Endothelial cell of umbilical vein (primary cell): ENCODE measurements around the gene TRPM7. TPM values are rescaled to one million over a fixed set of nuclear protein-coding genes. Genes with fewer than 3 reads are reported as not detected.

Experiments used
- BruUV-seq: library from RNA; stranded (reverse); fragments of 400-500 nt; replicated peaks from 2 replicates; lab custom pipeline; 2021; lab: Mats Ljungman, UMichigan
- CTCF ChIA-PET: fragments of 300-600, 350-600 bp; sonication (Branson Sonifier 250); formaldehyde crosslinking; loops from one replicate; lab custom pipeline; 2021; ENCODE audit warnings: antibody characterized with exemption, inconsistent platforms; lab: Charles Lee
- POLR2A ChIA-PET: fragments of 300-600, 350-600 bp; sonication (Branson Sonifier 250); formaldehyde crosslinking; loops from one replicate; lab custom pipeline; 2021; ENCODE audit warnings: antibody characterized with exemption, inconsistent platforms; lab: Charles Lee
- DNase-seq: peaks from one replicate; pipeline ENCODE4 v3.0.0-alpha.2; 2011; ENCODE audit warnings: low read depth, low spot score
- FAIRE-seq: peaks from 2 replicates; lab custom pipeline; 2011; peaks lifted over from hg19 to GRCh38; lab: Jason Lieb, UNC
- H2AFZ ChIP-seq: 2 replicates; pipeline ENCODE4 v1.6.0; 2012; ENCODE audit warnings: low read depth, low read length, control low read depth, inconsistent platforms
- H3K27ac ChIP-seq: 2 replicates; pipeline ENCODE4 v1.5.1; 2011; ENCODE audit warnings: low read depth, mild to moderate bottlenecking, control low read depth, low read length, moderate library complexity; ENCODE audit not compliant: insufficient read depth
- H3K27me3 ChIP-seq, 2 experiments: 2 replicates each; pipeline versions ENCODE4 v1.6.0 to v1.6.1; 2011; ENCODE audit warnings: low read length in 2 of 2, mixed read lengths in 1 of 2; ENCODE audit not compliant: control insufficient read depth in 2 of 2, insufficient read depth in 2 of 2
- H3K36me3 ChIP-seq, 2 experiments: 2 replicates in 1 of 2; 3 replicates in 1 of 2; pipeline ENCODE4 v1.5.1; 2011; ENCODE audit warnings: low read length in 2 of 2, mild to moderate bottlenecking in 1 of 2, moderate library complexity in 1 of 2; ENCODE audit not compliant: control insufficient read depth in 2 of 2, insufficient read depth in 2 of 2; ENCODE audit errors: extremely low read depth in 1 of 2
- H3K4me1 ChIP-seq: 3 replicates; pipeline ENCODE4 v1.5.1; 2011; ENCODE audit warnings: mild to moderate bottlenecking, low read length; ENCODE audit not compliant: control insufficient read depth, insufficient read depth; ENCODE audit errors: extremely low read depth
- H3K4me2 ChIP-seq: 2 replicates; pipeline ENCODE4 v1.6.1; 2011; ENCODE audit warnings: low read length, control low read depth, mixed read lengths; ENCODE audit not compliant: insufficient read depth
- H3K4me3 ChIP-seq, 3 experiments: fragments of 200-600 bp in 1 of 3; sonication (generic), shearing (Covaris generic) in 1 of 3; replicated peaks in 1 of 3; 2 replicates each; pipeline ENCODE4 v1.5.1; 2011 to 2016; ENCODE audit warnings: control low read depth in 3 of 3, low read length in 3 of 3, mild to moderate bottlenecking in 2 of 3, inconsistent platforms in 1 of 3, low read depth in 1 of 3, moderate library complexity in 1 of 3; ENCODE audit not compliant: insufficient read depth in 1 of 3
- H3K79me2 ChIP-seq: 2 replicates; pipeline ENCODE4 v1.6.0; 2012; ENCODE audit warnings: low read length, inconsistent platforms; ENCODE audit not compliant: control insufficient read depth, insufficient read depth
- H3K9ac ChIP-seq: replicated peaks from 2 replicates; pipeline ENCODE3; 2011; ENCODE audit warnings: low read length, control low read depth; ENCODE audit not compliant: insufficient read depth; ENCODE audit errors: extremely low read depth
- H3K9me1 ChIP-seq: replicated peaks from 3 replicates; pipeline ENCODE4 v1.6.0; 2011; ENCODE audit warnings: mild to moderate bottlenecking, low read length; ENCODE audit not compliant: control insufficient read depth, insufficient read depth; ENCODE audit errors: extremely low read depth
- H3K9me3 ChIP-seq: replicated peaks from 2 replicates; pipeline ENCODE4 v1.5.1; 2012; ENCODE audit warnings: low read length, inconsistent platforms; ENCODE audit not compliant: control insufficient read depth, insufficient read depth
- H4K20me1 ChIP-seq: replicated peaks from 2 replicates; pipeline ENCODE3; 2011; ENCODE audit warnings: mild to moderate bottlenecking, low read length; ENCODE audit not compliant: control insufficient read depth, insufficient read depth; ENCODE audit errors: extremely low read depth
- CTCF ChIP-seq, 2 donors: IDR thresholded peaks; 1 replicate in 1 of 2; 2 replicates in 1 of 2; pipeline ENCODE4 v1.5.1; 2011; ENCODE audit warnings: low read length in 2 of 2, mild to moderate bottlenecking in 2 of 2, moderate library complexity in 2 of 2, control low read depth in 1 of 2, inconsistent platforms in 1 of 2, low read depth in 1 of 2; ENCODE audit not compliant: insufficient read depth in 1 of 2; ENCODE audit errors: extremely low read depth in 1 of 2
- FOS ChIP-seq: IDR thresholded peaks from 2 replicates; pipeline ENCODE4 v1.6.1; 2011; ENCODE audit warnings: mild to moderate bottlenecking, low read length, moderate library complexity, borderline replicate concordance; ENCODE audit not compliant: insufficient read depth
- GATA2 ChIP-seq: IDR thresholded peaks from 2 replicates; pipeline ENCODE4 v1.7.0; 2011; ENCODE audit warnings: low read depth, mild to moderate bottlenecking, moderate library complexity, mixed read lengths, low read length; ENCODE audit not compliant: insufficient read length, insufficient read depth
- JUN ChIP-seq: IDR thresholded peaks from 2 replicates; pipeline ENCODE4 v1.6.1; 2011; ENCODE audit warnings: borderline replicate concordance, low read depth; ENCODE audit not compliant: insufficient read length, insufficient read depth
- MYC ChIP-seq: IDR thresholded peaks from one replicate; pipeline ENCODE4 v1.6.1; 2011; ENCODE audit warnings: mild to moderate bottlenecking, low read depth, low read length
- dilution Hi-C: fragments of 300-500 bp; cut with MboI; formaldehyde crosslinking; loops from one replicate; pipeline ENCODE4 v1.15.0; 2019; ENCODE audit warnings: low sequenced_read_pairs; ENCODE audit not compliant: extremely low pct_ligation_motif_present
- intact Hi-C: fragments of 100-400 bp; cut with micrococcal nuclease; formaldehyde crosslinking; loops from one replicate; pipeline ENCODE4 v1.10.0; 2022
- polyA plus RNA-seq, 4 experiments: library from polyadenylated mRNA; depleted of rRNA in 3 of 4; stranded (reverse) in 3 of 4; unstranded in 1 of 4; fragments of >200 nt; gene quantifications; 2 replicates each; pipeline versions ENCODE4 v1.2.1 to v1.2.3, GENCODE V29; 2011 to 2012; ENCODE audit warnings: missing spikeins in 1 of 4
- total RNA-seq: library from RNA; stranded (reverse); gene quantifications from 2 replicates; pipeline ENCODE4 v1.2.3, GENCODE V29; 2021
- TF ChIP-seq, protein P1 (sequence below): IDR thresholded peaks from 2 replicates; pipeline ENCODE4 v1.6.1; 2011; ENCODE audit not compliant: insufficient read depth, insufficient read length

The TRPM7 gene
- total and polyA plus RNA-seq, 2 donors (not counting 3 experiments of a cell fraction or from before 2014, with no cell fraction given) = 6.4 to 34.8 TPM

DNA sequence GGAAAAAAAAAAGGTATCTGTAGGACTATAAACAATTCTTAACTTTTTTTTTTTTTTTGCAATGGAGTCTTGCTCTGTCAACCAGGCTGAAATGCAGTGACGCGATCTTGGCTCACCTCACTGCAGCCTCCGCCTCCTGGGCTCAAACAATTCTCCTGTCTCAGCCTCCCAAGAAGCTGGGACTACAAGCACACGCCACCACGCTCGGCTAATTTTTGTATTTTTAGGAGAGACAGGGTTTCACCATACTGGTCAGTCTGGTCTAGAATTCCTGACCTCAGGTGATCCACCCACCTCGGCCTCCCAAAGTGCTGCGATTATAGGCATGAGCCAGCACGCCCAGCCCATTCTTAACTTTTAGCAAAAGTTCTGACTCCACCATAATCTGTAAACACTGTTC is 50.5 kb downstream of the TRPM7 start:
- Histone ChIP-seq H3K9me1 (no peaks in the 10 kb centered on the region), H3K79me2 (peaks cover 6% of the 10 kb centered on the region), H3K9me3 (no peaks in the 10 kb centered on the region), H3K36me3 (peaks cover 2 to 6% of the 10 kb centered on the region in 2 experiments), H3K4me1 (peaks cover 22% of the 10 kb centered on the region), H3K9ac (no peak overlapping the region), H3K27ac (no peak overlapping the region), H3K4me2 (no peak overlapping the region), H3K4me3 (no peak overlapping the region), H4K20me1 (no peaks in the 10 kb centered on the region), H2AFZ (no peak overlapping the region), H3K27me3 (no peaks in the 10 kb centered on the region)
- dilution Hi-C loops (no loop called here), intact Hi-C loops (no loop called here)
- no peak for TF ChIP-seq MYC
- no peak for TF ChIP-seq JUN
- TF ChIP-seq, protein P1, sequence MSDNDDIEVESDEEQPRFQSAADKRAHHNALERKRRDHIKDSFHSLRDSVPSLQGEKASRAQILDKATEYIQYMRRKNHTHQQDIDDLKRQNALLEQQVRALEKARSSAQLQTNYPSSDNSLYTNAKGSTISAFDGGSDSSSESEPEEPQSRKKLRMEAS = no peak
- no peak for TF ChIP-seq CTCF (IDR thresholded peaks at IDR 0.05; ENCODE audit: extremely low read depth in 1 of 2, insufficient read depth in 1 of 2, low read depth in 1 of 2, low read length in 2 of 2)
- ChIA-PET POLR2A (no interaction called here), CTCF (interaction anchor here (1.3 kb wide), 1 partner anchor 14 kb away, joined by 5 read pairs; no protein-coding TSS in a partner anchor)
- BruUV-seq = no TSS peak
- FAIRE-seq (no peak), DNase-seq (no peak)

GRCh38 chr15:50633653-50634052 is 52.9 kb downstream of the TRPM7 start:
- peaks cover 22% of the 10 kb centered on the region for H3K4me1 ChIP-seq
- H3K27ac ChIP-seq = peak overlapping the region; percentile 50
- POLR2A ChIA-PET = no interaction called here
- DNase-seq (peak; percentile 59), FAIRE-seq (peak; percentile 75)
- CTCF ChIA-PET = no interaction called here
- no peaks in the 10 kb centered on the region for H3K79me2 ChIP-seq
- H2AFZ ChIP-seq = no peak overlapping the region
- no peak overlapping the region for H3K9ac ChIP-seq
- no peaks in the 10 kb centered on the region for H3K27me3 ChIP-seq
- peaks cover 2% of the 10 kb centered on the region in 2 experiments for H3K36me3 ChIP-seq
- intact Hi-C loops (no loop called here), dilution Hi-C loops (no loop called here)
- H3K9me3 ChIP-seq = no peaks in the 10 kb centered on the region
- TF ChIP-seq JUN (no peak), GATA2 (peak; percentile 75), FOS (peak; percentile 32)
- H3K4me2 ChIP-seq = peak overlapping the region; percentile 72
- no TSS peak for BruUV-seq
- H3K4me3 ChIP-seq = peak overlapping the region in 1 of 3 experiments; percentile 44
- no peaks in the 10 kb centered on the region for H4K20me1 ChIP-seq
- H3K9me1 ChIP-seq = no peaks in the 10 kb centered on the region
